GM12865 (cell line): ENCODE measurements around the gene BPIFB4.

Experiments
- DNase-seq: peaks from one replicate; pipeline ENCODE4 v3.0.0; 2010; ENCODE audit warnings: low read depth
- H3K4me3 ChIP-seq: 2 replicates; pipeline ENCODE4 v1.5.1; 2011; ENCODE audit warnings: mild to moderate bottlenecking, low read depth, low read length, control low read depth
- TF ChIP-seq, protein P1 (sequence below): IDR thresholded peaks from 2 replicates; pipeline ENCODE4 v1.5.1; 2011; ENCODE audit warnings: low read length, control low read depth, low read depth, inconsistent platforms; ENCODE audit not compliant: insufficient read depth; ENCODE audit errors: missing control alignments

BPIFB4 gene

DNA sequence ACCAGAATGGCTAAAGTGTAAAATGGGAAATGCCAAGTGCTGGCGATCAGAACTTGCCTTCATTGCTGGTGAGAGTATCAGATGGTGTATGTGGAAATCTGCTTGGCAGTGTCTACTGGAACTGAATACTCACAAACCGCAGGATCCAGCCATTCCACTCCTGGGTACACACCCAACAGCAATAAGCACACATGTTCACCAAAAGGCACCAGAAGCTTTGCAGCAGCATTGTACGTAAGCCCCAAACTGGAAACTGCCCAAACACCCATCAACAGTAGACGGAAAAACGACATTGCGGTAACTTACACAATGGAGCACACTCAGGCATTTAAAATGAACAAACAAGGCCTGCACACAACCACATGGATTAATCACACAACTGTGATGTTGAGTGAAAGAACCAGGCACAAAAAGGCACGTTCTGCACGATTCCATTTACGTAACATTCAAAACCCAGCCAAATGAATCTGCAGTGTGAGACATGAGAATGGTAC is 51.2 kb downstream of the BPIFB4 start:
- TF ChIP-seq, protein P1, sequence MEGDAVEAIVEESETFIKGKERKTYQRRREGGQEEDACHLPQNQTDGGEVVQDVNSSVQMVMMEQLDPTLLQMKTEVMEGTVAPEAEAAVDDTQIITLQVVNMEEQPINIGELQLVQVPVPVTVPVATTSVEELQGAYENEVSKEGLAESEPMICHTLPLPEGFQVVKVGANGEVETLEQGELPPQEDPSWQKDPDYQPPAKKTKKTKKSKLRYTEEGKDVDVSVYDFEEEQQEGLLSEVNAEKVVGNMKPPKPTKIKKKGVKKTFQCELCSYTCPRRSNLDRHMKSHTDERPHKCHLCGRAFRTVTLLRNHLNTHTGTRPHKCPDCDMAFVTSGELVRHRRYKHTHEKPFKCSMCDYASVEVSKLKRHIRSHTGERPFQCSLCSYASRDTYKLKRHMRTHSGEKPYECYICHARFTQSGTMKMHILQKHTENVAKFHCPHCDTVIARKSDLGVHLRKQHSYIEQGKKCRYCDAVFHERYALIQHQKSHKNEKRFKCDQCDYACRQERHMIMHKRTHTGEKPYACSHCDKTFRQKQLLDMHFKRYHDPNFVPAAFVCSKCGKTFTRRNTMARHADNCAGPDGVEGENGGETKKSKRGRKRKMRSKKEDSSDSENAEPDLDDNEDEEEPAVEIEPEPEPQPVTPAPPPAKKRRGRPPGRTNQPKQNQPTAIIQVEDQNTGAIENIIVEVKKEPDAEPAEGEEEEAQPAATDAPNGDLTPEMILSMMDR: no peak
- H3K4me3 ChIP-seq: no peak overlapping the region
- DNase-seq: no peak

DNA sequence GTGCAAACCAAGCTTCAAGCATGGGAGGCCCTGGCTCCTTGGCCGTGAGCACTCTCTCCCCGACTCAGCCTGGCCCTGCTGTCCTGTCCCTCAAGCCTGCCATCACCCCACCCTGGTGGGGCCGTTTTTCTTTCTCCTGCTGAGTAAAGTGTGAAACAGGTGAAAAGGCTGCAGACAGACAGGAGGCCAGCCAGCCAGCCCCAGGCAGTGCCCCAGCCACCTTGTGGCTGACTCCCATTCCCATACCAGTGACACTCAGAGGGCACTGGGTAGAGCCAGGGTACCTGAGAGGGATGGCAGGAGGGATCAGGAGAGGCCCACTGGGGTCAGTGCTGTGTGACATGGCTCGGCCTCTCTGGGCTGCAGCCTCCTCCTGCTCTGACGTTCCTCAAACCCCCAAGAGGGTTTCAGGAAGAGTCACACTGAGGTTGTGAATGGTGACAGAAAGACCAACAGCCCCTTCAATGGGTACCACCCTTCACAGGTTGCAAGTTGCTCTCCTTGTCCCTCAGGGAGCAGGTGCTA is 52.6 kb downstream of the BPIFB4 start:
- no peak overlapping the region for H3K4me3 ChIP-seq
- TF ChIP-seq, protein P1: no peak
- no peak for DNase-seq

DNA sequence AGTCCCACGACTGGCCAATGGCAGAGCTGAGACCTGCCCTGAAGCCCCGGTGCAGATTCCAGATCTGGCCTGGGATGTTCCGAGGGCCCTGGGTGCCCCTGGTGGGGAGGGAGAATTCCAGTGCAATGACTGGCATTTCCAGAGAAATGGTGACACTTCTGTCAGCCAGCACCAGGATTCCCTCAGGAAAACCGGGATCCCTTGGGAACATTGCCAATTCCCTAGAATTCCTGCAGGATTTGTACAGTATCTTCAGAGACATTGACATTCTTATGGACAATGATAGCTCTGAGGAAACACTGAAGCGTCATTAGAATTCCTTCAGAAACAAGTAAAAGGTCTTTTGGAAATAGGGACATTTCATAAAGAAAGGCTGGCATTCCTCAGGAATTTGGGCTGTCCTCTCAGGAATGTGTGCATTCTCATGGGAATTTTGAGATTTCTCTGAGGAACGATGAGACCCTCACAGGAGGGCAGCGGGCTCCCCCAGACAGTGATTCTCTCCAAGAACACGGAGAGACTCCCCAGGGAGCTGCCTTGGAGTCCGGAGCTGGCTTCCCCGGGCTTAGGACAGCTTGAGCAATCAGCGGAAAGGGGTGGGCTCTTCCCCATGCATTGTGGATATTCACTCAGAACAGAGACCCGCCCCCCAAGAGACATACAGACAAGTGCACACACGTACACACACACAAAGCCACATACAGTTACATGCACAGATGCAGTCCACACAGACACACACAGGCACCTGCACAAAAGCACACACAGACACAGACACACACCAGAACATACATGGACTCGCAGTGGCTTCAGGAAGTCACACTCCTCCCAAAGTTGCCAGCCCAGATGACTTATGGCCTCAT is 53.3 kb downstream of the BPIFB4 start:
- H3K4me3 ChIP-seq: no peak overlapping the region
- DNase-seq: no peak
- TF ChIP-seq, protein P1: no peak

DNA sequence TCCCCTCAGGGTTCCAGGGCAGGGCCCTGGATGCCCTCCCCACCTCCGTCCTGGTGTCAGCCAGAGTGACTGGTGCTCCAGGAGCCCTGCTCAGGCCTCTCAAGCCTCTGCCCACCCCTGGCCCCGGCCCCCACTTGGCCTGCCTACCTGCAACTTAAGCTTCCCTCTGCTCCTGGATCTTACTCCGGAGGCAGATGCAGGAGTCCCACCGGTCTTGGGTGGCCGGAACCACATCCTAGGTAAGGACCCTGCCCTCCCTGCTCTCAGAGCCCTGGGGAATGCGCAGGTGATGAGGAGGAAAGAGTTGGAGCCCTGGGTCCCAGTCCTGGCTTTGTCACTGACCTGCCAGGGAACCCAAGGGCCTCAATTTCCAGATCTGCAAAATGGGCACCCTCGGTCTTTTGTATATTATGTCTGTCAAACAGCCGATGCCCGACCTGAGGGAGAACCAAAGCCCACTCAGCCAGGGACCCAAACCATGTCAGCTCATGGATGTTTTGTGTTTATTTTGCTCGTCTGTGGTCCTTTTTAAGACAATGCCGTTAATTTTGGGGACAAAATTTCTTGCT is 54.0 kb downstream of the BPIFB4 start:
- no peak overlapping the region for H3K4me3 ChIP-seq
- TF ChIP-seq, protein P1: no peak
- DNase-seq: no peak

DNA sequence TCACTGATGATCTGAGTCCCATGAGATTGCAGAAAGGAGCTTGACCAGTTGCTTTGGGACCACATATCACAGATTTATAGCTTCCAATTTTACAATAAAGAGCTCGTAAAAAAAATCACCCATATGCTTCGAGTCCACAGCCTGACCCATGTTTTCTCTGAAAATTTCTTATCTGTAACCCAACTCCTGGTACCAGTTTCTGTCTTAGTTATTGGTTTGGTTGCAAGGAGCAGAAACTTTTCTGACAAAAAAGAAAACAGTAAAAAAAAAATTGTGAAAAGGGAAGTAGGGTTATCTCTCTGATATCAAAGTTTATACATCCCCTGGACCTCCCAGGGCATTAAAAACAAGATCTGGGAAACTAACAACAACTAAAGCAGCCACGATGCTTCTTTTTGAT is 57.8 kb downstream of the BPIFB4 start:
- DNase-seq: no peak
- no peak overlapping the region for H3K4me3 ChIP-seq
- TF ChIP-seq, protein P1: no peak

DNA sequence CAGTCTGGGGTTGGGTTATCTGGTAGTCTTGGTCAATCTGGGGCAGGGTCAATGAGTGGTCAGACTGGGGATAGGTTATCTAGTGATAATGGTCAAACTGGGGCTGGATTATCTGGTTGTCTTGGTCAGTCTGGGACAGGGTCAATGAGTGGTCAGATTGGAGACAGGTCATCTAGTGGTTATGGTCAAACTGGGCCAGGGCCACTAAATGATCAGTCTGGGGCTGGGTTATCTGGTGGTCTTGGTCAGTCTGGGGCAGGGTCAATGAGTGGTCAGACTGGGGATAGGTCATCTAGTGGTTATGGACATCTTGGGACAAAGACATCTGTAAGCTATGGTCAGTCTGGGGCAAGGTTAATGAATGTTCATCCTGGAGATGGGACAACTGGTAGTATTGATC is 60.0 kb downstream of the BPIFB4 start:
- DNase-seq: no peak
- no peak overlapping the region for H3K4me3 ChIP-seq
- TF ChIP-seq, protein P1: no peak

DNA sequence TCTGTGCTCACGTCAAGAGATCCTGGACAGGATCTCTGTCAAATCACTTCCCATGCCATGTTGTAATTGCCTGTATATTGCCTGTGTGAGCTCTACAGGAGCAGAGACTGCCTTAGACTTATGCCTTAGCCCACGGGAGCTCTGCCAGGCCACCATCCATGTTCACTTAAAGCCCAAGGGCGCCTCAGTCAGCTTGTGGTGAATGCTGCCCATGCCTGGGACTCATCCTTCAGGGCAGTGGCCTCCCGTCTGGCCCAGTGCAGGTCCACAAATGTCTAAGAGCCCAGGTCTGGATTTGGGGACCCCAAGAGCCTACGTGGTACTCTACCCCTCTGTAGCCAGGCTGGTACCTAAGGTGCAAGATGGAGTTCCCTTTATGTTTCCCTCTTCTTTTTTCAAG is 66.1 kb downstream of the BPIFB4 start:
- no peak for DNase-seq
- no peak overlapping the region for H3K4me3 ChIP-seq
- TF ChIP-seq, protein P1: no peak
